GM19099 (cell line): ENCODE data around the gene CUL9.
A peak's percentile ranks its signal among the peaks of the same experiment; 100 is the strongest.

Source experiments
- POLR2A ChIP-seq: IDR thresholded peaks from 3 replicates; pipeline ENCODE4 v1.6.1; 2011; ENCODE audit warnings: low read depth; ENCODE audit not compliant: insufficient read length; ENCODE audit errors: extremely low read depth

CUL9 gene

DNA sequence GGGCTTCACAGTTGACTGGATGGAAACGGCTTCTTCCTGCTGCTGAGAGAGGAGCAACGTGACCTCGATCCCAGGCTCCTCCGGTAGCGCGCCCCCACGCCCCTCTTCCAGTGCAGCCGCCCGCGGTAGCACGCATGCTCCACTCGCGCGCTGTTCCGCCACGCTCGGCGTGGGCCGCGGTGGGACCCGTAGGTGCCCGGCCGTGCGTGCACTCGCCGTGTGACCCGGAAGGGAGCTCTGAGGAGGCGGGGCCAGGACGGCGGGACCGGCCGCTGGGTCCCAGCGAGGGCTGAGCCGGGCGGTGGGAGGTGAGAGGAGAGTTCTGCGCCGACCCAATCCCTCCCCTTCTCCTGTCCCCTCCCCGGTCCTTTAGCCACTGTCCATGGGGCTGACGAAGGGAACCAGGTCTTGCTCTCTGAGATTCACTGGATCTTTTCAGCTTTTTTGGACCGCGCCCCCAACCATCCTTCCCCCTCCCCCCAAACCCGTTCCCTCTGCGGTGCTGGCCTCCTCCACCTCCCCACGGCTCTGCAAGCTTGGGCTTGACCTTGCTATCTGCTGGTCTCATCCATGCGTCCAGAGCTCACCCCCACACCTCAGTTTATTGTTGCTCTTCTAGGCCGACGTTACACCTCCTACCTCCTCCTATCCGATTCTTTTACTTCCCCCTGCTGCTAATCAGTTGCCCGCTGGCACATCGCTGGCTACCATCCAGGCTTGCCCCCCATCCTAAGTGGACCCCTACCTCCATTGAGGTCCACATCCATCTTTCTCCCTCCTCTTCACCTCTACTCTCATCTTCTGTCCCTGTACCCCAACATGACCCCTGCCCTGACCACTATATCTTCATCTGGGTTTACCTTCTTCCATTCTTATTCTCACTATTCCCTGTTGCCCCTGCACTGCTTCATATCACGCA lies at the start of gene CUL9:
Gene CUL9 (plus strand): TSS at position 255 of the 919 bp plus-strand sequence. CDS start 2,115 bp downstream, outside the sequence.
- peak; percentile 90 for TF ChIP-seq POLR2A

DNA sequence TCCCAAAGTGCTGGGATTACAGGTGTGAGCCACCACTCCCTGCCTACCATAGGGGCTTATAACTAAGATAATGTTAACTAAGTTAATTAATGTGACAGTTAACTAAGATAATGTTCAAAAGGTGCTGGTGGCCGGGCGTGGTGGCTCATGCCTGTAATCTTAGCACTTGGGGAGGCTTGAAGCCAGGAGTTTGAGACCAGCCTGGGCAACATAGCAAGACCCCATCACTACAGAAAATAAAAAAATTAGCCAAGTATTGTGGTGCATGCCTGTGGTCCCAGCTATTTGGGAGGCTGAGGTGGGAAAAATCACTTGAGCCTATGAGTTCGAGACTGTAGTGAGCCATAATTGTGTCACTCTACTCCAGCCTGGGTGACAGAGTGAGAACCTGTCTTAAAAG lies 43.7 kb upstream of the CUL9 start:
- TF ChIP-seq POLR2A, result no peak

GRCh38 chr6:43141644-43142043 lies 40.4 kb upstream of the CUL9 start:
- TF ChIP-seq POLR2A, result no peak

- no peak for TF ChIP-seq POLR2A
Measured at GRCh38 chr6:43142101-43142500, 39.9 kb upstream of the CUL9 start.

GRCh38 chr6:43143235-43144128 lies 38.5 kb upstream of the CUL9 start:
- no peak for TF ChIP-seq POLR2A

DNA sequence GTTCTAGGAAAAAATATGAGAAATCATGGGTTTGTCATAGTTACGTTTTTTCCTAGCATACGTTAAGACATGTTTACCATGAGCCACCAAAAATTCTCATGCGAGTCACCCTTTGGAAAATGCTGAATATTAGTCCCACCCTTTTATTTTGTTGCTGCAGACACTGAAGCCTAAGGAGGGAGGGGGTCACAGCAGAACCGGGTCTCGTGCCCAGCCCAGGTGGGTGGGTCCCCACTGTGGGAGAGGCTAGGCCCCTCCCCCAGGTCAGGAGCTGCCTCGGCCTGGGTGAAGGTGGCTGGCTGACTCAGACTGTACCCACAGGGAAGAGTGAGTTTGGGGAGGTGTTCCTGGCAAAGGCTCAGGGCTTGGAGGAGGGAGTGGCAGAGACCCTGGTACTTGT lies 37.1 kb upstream of the CUL9 start:
- no peak for TF ChIP-seq POLR2A

GRCh38 chr6:43146261-43146660 lies 35.7 kb upstream of the CUL9 start:
- no peak for TF ChIP-seq POLR2A

DNA sequence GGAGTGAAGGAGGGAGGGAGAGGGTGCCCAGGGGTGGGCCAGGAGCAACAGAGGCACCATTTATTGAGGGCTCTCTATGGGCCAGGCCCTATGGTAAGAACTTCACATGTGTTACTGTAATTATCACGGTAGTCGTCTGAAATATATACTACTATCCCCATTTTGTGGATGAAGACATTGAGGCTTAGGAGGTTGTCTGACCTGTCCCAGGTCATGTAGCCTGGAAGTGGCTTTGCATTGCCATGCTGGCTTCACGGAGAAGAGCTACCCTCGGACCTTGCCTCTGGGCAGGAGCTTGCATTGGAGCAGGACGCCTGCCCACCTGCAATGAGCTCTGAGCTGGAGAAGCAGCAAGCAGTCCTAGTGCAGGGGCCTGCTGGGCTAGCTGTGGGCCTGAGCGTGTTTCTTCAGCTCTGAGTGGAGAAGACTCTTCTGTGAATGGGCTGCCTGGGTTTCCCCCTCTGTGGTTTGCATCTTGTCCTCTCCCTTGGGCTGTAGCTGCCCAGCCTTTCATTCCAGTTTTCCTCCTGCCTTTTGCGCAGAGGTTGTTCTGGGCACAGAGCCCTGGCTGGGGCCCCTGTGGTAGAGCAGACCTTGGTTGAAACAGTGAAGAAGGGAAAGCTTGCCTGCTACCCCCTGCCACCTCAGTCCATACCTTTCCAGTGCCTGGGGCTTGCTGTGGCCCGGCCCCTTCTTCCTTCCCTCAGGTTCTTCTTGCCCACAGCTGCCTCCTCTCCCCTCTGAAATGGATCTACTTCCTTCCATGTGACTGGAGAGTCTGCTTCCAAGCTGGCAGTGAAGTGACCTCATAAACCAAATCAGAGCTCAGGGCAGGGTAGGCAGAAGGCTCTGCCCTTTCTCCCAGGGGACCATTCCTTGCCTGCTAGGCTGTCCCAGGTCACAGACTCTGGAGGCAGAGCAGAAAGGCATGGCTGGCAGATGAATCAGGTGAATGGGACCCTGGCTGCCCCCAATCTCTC lies 35.0 kb upstream of the CUL9 start:
- TF ChIP-seq POLR2A, result no peak

DNA sequence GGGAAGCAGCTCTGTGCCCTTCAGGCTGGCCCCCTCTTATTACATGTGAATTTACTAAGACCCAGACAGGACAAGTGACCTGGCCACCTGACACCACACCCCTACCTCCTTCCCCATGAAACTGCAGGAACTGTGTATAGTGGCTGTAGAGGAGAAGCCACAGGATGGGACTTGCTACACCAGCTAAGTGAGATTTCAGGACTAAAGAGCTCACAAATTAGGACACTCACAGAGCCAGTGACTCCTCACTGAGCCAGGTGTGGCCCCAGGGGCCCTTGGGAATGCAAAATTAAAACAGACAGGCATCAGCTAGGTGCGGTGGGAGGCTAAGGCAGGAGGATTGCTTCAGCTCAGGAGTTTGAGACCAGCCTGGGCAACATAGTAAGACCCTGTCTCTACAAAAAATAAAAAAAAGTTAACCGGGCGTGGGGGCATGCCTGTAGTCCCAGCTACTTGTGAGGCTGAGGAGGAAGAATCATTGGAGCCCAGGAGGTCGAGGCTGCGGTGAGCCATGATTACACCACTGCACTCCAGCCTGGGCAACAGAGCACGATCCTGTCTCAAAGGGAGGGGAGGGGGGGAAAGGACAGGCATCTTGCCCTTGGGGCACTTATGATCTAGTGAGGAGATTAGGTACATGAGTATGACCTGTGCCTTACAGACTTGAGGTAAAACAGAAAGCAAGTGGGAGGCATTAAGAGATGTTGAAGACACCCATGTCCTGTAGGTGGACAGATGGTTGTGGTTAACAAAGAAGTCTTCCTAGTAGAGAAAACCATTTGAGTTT lies 34.1 kb upstream of the CUL9 start:
- no peak for TF ChIP-seq POLR2A

DNA sequence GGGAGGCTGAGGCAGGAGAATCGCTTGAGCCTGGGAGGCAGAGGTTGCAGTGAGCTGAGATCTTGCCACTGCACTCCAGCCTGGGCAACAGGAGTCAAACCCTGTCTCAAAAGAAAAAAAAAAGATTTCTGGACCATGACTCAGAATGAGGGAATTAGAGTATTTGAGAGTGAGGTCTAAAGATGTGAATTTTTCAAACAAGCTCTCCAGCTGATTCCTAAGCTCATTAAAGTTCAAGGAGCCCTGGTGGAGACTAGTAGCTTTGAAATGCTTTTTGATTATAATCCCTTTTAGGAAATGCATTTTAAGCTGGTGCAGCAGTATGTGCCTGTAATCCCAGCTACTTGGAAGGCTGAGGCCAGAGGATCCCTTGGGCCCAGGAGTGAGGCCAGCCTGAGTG lies 32.7 kb upstream of the CUL9 start:
- TF ChIP-seq POLR2A, result no peak

- TF ChIP-seq POLR2A, result no peak
Measured at GRCh38 chr6:43150051-43150751, 31.8 kb upstream of the CUL9 start.

DNA sequence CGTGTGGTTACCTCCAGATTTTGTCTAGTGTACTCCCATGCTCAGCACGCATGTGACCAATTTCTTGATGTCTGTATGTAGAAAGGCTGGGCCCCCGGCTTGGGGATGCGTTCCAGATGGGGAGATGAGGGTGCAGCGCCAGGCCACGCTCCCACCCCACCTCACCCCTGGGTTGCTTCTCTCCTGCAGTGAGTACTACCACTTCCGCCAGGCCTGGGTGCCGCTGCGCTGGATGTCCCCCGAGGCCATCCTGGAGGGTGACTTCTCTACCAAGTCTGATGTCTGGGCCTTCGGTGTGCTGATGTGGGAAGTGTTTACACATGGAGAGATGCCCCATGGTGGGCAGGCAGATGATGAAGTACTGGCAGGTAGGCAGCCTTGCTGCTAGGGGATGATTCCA lies 22.4 kb upstream of the CUL9 start:
- no peak for TF ChIP-seq POLR2A

GRCh38 chr6:43163899-43164298 lies 18.1 kb upstream of the CUL9 start:
- TF ChIP-seq POLR2A, result no peak
